ENCODE measurements around the gene PGM2L1.

- TF ChIP-seq POLR2A (IDR thresholded peaks at IDR 0.05) = no peak
- TF ChIP-seq CTCF (IDR thresholded peaks at IDR 0.05) = no peak
- TF ChIP-seq EP300 (IDR thresholded peaks at IDR 0.05) = no peak
Measured at GRCh38 chr11:74438681-74439080, 40.4 kb upstream of the PGM2L1 start.
